ENCODE results near the gene TELO2. TPM values are rescaled to one million over a fixed set of nuclear protein-coding genes. Genes with fewer than 3 reads are reported as not detected.
A peak's percentile ranks its signal among the peaks of the same experiment; 100 is the strongest.

TELO2 gene
- total RNA-seq, 1 donor from 2014 or later: 17.7 TPM

DNA sequence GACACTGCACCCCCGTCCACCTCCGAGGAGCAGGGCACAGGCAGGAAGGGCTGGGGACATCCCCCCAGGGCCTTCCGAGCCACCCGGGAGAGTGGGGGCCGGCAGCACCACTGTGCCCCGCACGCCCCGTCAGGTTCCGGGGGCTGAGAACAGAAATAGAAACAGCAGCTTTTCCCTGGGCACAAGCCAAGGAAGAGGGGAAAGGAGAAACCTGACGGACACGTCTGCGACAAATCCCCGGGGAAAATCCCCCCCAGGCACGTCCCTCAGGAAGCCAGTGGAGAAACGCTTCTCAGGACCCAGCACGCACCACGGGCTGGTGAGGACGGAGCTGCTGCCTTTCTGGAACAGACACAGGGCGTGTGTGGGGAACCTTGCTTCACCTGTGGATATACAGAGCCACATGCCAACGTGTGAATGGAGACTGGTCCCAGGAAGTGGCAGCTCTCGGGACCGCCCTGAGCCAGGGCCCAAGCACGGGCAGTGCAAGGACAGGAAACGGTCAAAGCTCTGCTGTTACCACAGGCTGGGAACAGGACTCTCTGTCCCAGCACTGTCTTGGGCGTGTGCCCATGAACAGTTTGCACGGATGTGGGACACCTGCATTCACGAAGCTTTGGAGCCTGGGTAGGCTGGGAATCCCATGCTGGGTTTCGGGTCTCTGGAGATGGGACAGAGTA, 39.1 kb downstream of the TELO2 start:
- intact Hi-C loops (cut with micrococcal nuclease): no loop called here
- peak; percentile 91 for DNase-seq
- Histone ChIP-seq H3K27ac (replicated peaks) (peak overlapping the region; percentile 98), H3K9me3 (replicated peaks) (no peaks in the 10 kb centered on the region), H3K27me3 (ENCODE audit: low read depth) (no peaks in the 10 kb centered on the region), H3K4me3 (peak overlapping the region; percentile 83), H3K4me1 (peaks cover 96% of the 10 kb centered on the region), H3K36me3 (peaks cover 18% of the 10 kb centered on the region)
- TF ChIP-seq, protein P1, sequence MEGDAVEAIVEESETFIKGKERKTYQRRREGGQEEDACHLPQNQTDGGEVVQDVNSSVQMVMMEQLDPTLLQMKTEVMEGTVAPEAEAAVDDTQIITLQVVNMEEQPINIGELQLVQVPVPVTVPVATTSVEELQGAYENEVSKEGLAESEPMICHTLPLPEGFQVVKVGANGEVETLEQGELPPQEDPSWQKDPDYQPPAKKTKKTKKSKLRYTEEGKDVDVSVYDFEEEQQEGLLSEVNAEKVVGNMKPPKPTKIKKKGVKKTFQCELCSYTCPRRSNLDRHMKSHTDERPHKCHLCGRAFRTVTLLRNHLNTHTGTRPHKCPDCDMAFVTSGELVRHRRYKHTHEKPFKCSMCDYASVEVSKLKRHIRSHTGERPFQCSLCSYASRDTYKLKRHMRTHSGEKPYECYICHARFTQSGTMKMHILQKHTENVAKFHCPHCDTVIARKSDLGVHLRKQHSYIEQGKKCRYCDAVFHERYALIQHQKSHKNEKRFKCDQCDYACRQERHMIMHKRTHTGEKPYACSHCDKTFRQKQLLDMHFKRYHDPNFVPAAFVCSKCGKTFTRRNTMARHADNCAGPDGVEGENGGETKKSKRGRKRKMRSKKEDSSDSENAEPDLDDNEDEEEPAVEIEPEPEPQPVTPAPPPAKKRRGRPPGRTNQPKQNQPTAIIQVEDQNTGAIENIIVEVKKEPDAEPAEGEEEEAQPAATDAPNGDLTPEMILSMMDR (IDR thresholded peaks at IDR 0.05; ENCODE audit: borderline replicate concordance): no peak

DNA sequence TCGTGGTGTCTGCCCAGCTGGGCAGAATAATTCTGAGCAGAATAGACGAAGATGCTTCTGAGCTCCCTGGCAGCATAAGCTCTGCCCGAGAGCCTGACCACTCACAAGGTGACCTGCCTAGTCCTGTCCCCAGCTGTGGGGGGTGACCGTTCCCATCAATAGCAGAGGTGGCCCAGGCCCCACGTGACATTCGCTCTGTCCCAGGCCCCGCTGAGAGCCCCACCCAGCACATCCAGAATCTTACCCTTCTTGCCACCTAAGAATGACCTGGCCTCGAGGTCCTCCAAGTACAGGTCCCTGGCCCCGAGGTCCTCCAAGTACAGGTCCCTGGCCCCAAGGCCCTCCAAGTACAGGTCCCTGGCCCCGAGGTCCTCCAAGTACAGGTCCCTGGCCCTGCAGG, 39.6 kb downstream of the TELO2 start:
- Histone ChIP-seq H3K36me3 (peaks cover 23% of the 10 kb centered on the region), H3K9me3 (replicated peaks) (no peaks in the 10 kb centered on the region), H3K27me3 (ENCODE audit: low read depth) (no peaks in the 10 kb centered on the region), H3K27ac (replicated peaks) (peak overlapping the region; percentile 98), H3K4me1 (peaks cover 96% of the 10 kb centered on the region), H3K4me3 (peak overlapping the region; percentile 83)
- intact Hi-C loops (cut with micrococcal nuclease): no loop called here
- TF ChIP-seq, protein P1 (IDR thresholded peaks at IDR 0.05; ENCODE audit: borderline replicate concordance): no peak
- no peak for DNase-seq

DNA sequence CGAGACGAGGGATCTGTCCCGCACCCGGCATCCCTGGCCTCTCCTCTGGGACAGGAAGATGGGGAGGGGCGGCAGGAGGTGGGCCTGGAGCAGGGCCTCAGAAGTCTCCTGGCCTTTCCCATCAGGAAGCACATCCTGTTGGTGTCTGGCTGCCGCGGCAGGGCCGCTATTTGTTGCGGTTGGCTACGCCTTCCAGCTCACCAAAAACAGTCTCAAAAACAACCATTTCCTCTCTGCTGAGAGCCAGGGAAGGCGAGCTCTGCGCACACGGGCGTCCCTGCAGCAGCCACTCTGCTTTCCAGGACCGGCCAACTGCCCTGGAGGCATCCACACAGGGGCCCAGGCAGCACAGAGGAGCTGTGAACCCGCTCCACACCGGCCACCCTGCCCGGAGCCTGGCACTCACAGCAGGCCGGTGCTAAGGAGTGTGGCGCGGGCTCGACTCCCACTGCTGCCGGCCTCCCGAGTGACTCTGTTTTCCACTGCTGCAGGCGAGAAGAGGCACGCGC, 40.3 kb downstream of the TELO2 start, which contains the start of gene TMEM204:
TSS of gene TMEM204 (plus strand) at position 224 of the 509 bp plus-strand sequence. CDS start 610 bp downstream, outside the sequence.
- H3K27ac ChIP-seq (replicated peaks): peak within 1 kb of the TSS; percentile 98
- DNase-seq: peak; percentile 86
- H3K4me3 ChIP-seq: peak within 1 kb of the TSS; percentile 83
- H3K4me1 ChIP-seq: peaks cover 96% of the 10 kb centered on the region
- TF ChIP-seq, protein P1 (IDR thresholded peaks at IDR 0.05; ENCODE audit: borderline replicate concordance): no peak
- H3K36me3 ChIP-seq: peaks cover 31% of the 10 kb centered on the region
- H3K27me3 ChIP-seq (ENCODE audit: low read depth): no peaks in the 10 kb centered on the region
- intact Hi-C loops (cut with micrococcal nuclease): no loop called here
- no peaks in the 10 kb centered on the region for H3K9me3 ChIP-seq (replicated peaks)

DNA sequence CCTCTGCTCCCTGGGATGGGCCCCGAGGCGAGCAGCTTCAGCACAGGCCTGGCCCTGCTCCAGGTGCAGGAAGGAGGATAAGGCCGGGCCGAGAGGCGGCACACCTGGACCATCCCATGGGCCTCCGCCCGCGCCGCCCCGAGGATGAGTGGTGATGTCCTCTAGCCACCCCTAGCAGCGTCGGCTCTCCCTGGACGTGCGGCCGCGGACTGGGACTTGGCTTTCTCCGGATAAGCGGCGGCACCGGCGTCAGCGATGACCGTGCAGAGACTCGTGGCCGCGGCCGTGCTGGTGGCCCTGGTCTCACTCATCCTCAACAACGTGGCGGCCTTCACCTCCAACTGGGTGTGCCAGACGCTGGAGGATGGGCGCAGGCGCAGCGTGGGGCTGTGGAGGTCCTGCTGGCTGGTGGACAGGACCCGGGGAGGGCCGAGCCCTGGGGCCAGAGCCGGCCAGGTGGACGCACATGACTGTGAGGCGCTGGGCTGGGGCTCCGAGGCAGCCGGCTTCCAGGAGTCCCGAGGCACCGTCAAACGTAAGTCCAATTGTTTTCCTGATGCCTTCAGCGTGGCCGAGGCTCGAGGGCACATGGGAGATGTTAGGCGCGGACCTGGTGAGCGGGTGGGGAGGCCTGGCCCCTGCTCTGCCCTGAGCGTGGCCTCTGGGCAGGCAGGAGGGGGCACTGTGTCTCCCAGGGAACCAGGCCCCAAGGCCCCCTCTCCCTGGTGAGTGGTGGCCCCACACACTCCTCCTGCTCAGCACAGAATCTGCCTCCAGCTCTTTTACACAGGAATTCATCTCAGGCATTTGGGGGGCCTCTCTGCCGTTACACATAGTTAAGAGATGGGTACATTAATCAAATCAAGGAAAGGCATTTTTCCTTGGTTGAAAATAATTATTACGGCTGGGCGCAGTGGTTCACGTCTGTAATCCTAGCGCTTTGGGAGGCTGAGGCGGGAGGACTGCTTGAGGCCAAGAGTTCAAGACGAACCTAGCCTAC, 41.2 kb downstream of the TELO2 start:
- H3K4me3 ChIP-seq: peak overlapping the region; percentile 83
- intact Hi-C loops (cut with micrococcal nuclease): no loop called here

More for the DNA sequence above, 41.2 kb downstream of the TELO2 start:
- peaks cover 39% of the 10 kb centered on the region for H3K36me3 ChIP-seq
- no peaks in the 10 kb centered on the region for H3K27me3 ChIP-seq (ENCODE audit: low read depth)
- TF ChIP-seq, protein P1 (IDR thresholded peaks at IDR 0.05; ENCODE audit: borderline replicate concordance): no peak
- no peaks in the 10 kb centered on the region for H3K9me3 ChIP-seq (replicated peaks)
- no peak for DNase-seq
- H3K27ac ChIP-seq (replicated peaks): peak overlapping the region; percentile 98
- peaks cover 96% of the 10 kb centered on the region for H3K4me1 ChIP-seq

Measured in left ventricle myocardium inferior (tissue), 1 donor.